HepG2 (cell line): ENCODE results near the gene R3HCC1L. TPM values are rescaled to one million over a fixed set of nuclear protein-coding genes. Genes with fewer than 3 reads are reported as not detected.

ENCODE experiments used
- ELF4 ChIP-seq: sonication (generic); formaldehyde crosslinking; IDR thresholded peaks from 2 replicates; pipeline ENCODE4 v1.5.0; 2020; ENCODE audit warnings: missing genetic modification reagents, mild to moderate bottlenecking, moderate library complexity, borderline replicate concordance
- GRHL1 ChIP-seq: sonication (generic); formaldehyde crosslinking; conservative IDR thresholded peaks from 2 replicates; pipeline ENCODE4 v1.8.0; 2022; ENCODE audit warnings: missing genetic modification reagents
- HBP1 ChIP-seq: IDR thresholded peaks from 2 replicates; pipeline ENCODE4 v1.6.1; 2016; ENCODE audit warnings: low read depth, control low read depth
- HDAC2 ChIP-seq: sonication (generic); formaldehyde crosslinking; IDR thresholded peaks from 2 replicates; pipeline ENCODE4 v1.4.0; 2020; ENCODE audit warnings: missing genetic modification reagents
- HMGXB4 ChIP-seq, 2 experiments: sonication (generic) in 1 of 2; formaldehyde crosslinking in 1 of 2; IDR thresholded peaks; 2 replicates each; pipeline versions ENCODE4 v1.4.0 to v1.6.1; 2018 to 2020; ENCODE audit warnings: missing genetic modification reagents in 2 of 2, borderline replicate concordance in 1 of 2, low read depth in 1 of 2, mild to moderate bottlenecking in 1 of 2, missing biosample characterization in 1 of 2
- KAT2B ChIP-seq: fragments of 150-350 bp; IDR thresholded peaks from 2 replicates; pipeline ENCODE4 v1.6.1; 2014; ENCODE audit warnings: low read depth, low read length, borderline replicate concordance
- MAZ ChIP-seq, 2 experiments: sonication (generic) in 1 of 2; formaldehyde crosslinking in 1 of 2; IDR thresholded peaks; 2 replicates each; pipeline versions ENCODE4 v1.5.0 to v1.6.1; 2012 to 2020; ENCODE audit warnings: low read depth in 2 of 2, mild to moderate bottlenecking in 2 of 2, borderline replicate concordance in 1 of 2, improper control_type of control experiment in 1 of 2, low read length in 1 of 2, missing genetic modification reagents in 1 of 2, moderate library complexity in 1 of 2
- ONECUT2 ChIP-seq: sonication (generic); formaldehyde crosslinking; IDR thresholded peaks from 2 replicates; pipeline ENCODE4 v1.4.0; 2020; ENCODE audit warnings: missing genetic modification reagents
- PHF20 ChIP-seq: sonication (generic); formaldehyde crosslinking; IDR thresholded peaks from 2 replicates; pipeline ENCODE4 v1.5.0; 2020; ENCODE audit warnings: mild to moderate bottlenecking, missing genetic modification reagents
- POLR2AphosphoS5 ChIP-seq: IDR thresholded peaks from 2 replicates; pipeline ENCODE4 v1.6.1; 2012; ENCODE audit warnings: low read depth, low read length
- RARA ChIP-seq: IDR thresholded peaks from 2 replicates; pipeline ENCODE4 v1.6.1; 2016; ENCODE audit warnings: missing genetic modification reagents, missing compliant biosample characterization
- SRSF9 ChIP-seq: fragments of 200-400 bp; formaldehyde crosslinking; IDR thresholded peaks from 2 replicates; pipeline ENCODE4 v1.6.1; 2018; ENCODE audit warnings: borderline replicate concordance, mild to moderate bottlenecking, low read depth, low read length; ENCODE audit not compliant: insufficient read depth, poor library complexity, severe bottlenecking
- ZBTB7B ChIP-seq: sonication (generic); formaldehyde crosslinking; IDR thresholded peaks from 2 replicates; pipeline ENCODE4 v1.4.0; 2020; ENCODE audit warnings: missing genetic modification reagents
- ZNF547 ChIP-seq: sonication (generic); formaldehyde crosslinking; IDR thresholded peaks from 2 replicates; pipeline ENCODE4 v1.5.1; 2020; ENCODE audit warnings: mild to moderate bottlenecking, missing genetic modification reagents
- ZNF574 ChIP-seq: sonication (generic); formaldehyde crosslinking; IDR thresholded peaks from 2 replicates; pipeline ENCODE4 v1.4.0; 2020; ENCODE audit warnings: missing genetic modification reagents
- ZNF670 ChIP-seq: sonication (generic); formaldehyde crosslinking; IDR thresholded peaks from 2 replicates; pipeline ENCODE4 v1.8.0; 2022; ENCODE audit warnings: mild to moderate bottlenecking, missing genetic modification reagents, borderline replicate concordance
- ZNF768 ChIP-seq: sonication (generic); formaldehyde crosslinking; IDR thresholded peaks from 2 replicates; pipeline ENCODE4 v1.4.0; 2020; ENCODE audit warnings: missing genetic modification reagents
- ZNF891 ChIP-seq: sonication (generic); formaldehyde crosslinking; IDR thresholded peaks from 2 replicates; pipeline ENCODE4 v1.5.0; 2020; ENCODE audit warnings: mild to moderate bottlenecking, missing genetic modification reagents
- ZSCAN25 ChIP-seq: sonication (generic); formaldehyde crosslinking; IDR thresholded peaks from 2 replicates; pipeline ENCODE4 v1.8.0; 2022; ENCODE audit warnings: mild to moderate bottlenecking, missing genetic modification reagents
- polyA plus RNA-seq, 8 experiments: library from polyadenylated mRNA; depleted of rRNA in 3 of 8; stranded (reverse) in 7 of 8; unstranded in 1 of 8; fragments of >200 nt; fragmentation: Illumina TruSeq in 4 of 8; extraction: Trizol in 4 of 8; gene quantifications; 2 replicates each; pipeline versions ENCODE4 v1.2.1 to v1.2.3, GENCODE V29; 2011 to 2016; ENCODE audit warnings: low read depth in 4 of 8, missing spikeins in 1 of 8, mixed read lengths in 1 of 8; ENCODE audit not compliant: insufficient read depth in 1 of 8
- total RNA-seq, 5 experiments: library from RNA; depleted of rRNA; stranded (reverse); fragments of >200 nt; fragmentation: Illumina TruSeq; extraction: Trizol; gene quantifications; 2 replicates each; pipeline ENCODE4 v1.2.3, GENCODE V29; 2016; ENCODE audit warnings: low read depth in 1 of 5

Gene R3HCC1L
- total and polyA plus RNA-seq, 2 of the 13 experiments (the other 11 are each of a cell fraction or from before 2014, with no cell fraction given): 6.5 to 12.2 TPM

- TF ChIP-seq HMGXB4 (CRISPR knock-in tag; IDR thresholded peaks at IDR 0.05; ENCODE audit: borderline replicate concordance in 1 of 2, low read depth in 1 of 2): 0 out of 4 replicates have a peak, but pooled peaks of 1 of the 2 experiments have one; percentile 15
- 0 out of 2 replicates have a peak, but pooled peaks have one; percentile 50 for TF ChIP-seq MAZ (IDR thresholded peaks at IDR 0.05; ENCODE audit: borderline replicate concordance, low read depth, low read length)
- TF ChIP-seq MAZ (CRISPR knock-in tag; IDR thresholded peaks at IDR 0.05; ENCODE audit: low read depth): no peak
- TF ChIP-seq KAT2B: 0 out of 2 replicates have a peak, but pooled peaks have one; percentile 13
- TF ChIP-seq ZNF574 (CRISPR knock-in tag): no peak
- TF ChIP-seq ELF4 (CRISPR knock-in tag): no peak
- 0 out of 2 replicates have a peak, but pooled peaks have one; percentile 21 for TF ChIP-seq HBP1
- peak; percentile 41; the same call in 1 of the 2 replicates for TF ChIP-seq ZBTB7B (CRISPR knock-in tag)
- no peak for TF ChIP-seq ZNF891 (CRISPR knock-in tag)
- 0 out of 2 replicates have a peak, but pooled peaks have one; percentile 24 for TF ChIP-seq PHF20 (CRISPR knock-in tag)
- TF ChIP-seq GRHL1: no peak
- peak; percentile 61; the same call in 1 of the 2 replicates for TF ChIP-seq RARA (CRISPR knock-in tag)
- peak; percentile 69; the same call in 1 of the 2 replicates for TF ChIP-seq ZNF768 (CRISPR knock-in tag)
- TF ChIP-seq POLR2AphosphoS5: no peak
- no peak for TF ChIP-seq ZNF670 (CRISPR knock-in tag)
- TF ChIP-seq ONECUT2 (CRISPR knock-in tag): peak; percentile 95
- TF ChIP-seq SRSF9: no peak
- 0 out of 2 replicates have a peak, but pooled peaks have one; percentile 17 for TF ChIP-seq ZNF547 (CRISPR knock-in tag)
- TF ChIP-seq ZSCAN25: no peak
- peak; percentile 38; the same call in 1 of the 2 replicates for TF ChIP-seq HDAC2 (CRISPR knock-in tag)
Measured at GRCh38 chr10:98268694-98269431, 134.4 kb downstream of the R3HCC1L start (continued).
